ENCODE measurements around the gene CHAF1A.

CHAF1A gene

DNA sequence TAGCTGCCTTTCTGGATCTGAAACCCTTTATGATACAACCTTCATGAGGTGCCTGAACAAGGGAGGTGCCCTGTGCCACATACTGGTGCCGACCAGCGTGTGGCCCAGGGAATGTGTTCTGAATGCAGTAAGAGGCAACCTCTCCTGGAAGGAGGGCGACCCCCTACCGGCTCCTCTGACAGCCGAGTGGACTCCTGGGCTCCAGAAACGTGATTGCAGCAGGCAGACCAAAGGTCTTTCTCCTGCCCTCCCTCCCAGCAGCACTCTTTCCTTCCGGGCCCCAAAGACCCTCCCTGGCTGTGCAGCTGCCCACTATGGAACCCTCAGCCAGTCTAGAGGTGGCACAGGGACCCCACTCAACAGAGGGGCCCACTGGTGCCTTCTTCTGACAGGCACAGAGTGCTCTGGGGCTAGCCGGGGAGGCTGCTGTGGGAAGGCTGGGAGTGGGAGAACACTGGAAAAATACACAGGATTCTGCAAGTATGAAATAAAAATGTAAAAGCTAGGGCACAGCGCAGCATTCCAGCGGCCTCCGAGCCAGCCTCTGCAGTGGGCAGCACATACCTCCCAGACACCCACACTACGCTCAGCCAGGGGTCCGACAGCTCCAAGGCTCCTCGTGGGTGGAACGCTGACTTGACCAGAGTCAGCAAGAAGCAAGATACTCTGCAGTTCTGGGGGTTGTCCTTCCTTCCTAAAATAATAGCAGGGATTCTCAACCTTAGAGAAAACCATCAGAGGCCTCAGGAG, 17.0 kb upstream of the CHAF1A start:
- no peak for DNase-seq

DNA sequence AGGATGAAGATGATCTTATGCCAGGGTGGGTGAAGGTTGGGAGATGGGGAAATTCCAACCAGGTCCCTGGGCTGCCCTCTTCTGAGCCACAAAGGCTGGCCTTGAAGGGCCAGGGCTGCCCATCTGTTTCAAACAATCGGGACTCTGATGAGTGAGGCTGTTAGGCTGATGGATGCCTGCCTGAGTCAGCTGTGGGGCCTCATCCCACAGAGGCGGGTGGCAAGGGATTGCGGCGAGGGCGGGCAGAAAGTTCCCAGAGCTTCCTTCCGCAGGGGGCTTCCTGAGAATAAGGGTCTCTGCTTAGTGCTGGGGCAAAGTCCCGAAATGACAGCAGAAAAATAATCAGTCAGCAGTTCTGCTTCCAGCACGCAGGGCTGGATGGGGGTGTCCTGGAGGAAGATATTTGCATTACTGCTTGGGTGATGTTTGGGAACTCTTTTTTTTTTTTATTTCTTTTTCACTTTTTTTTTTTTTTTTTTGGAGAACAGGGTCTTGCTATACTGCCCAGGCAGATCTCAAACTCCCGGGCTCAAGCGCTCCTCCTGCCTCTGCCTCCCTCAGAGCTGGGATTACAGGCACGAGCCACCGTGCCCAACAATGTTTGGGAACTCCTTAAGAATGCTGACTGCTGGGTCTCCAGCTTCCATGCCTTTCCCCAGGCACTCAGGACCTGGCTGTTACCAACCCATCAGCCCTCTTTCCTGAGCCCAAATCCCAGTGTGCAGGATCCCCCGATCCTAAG, 16.2 kb upstream of the CHAF1A start:
- DNase-seq, result no peak

DNA sequence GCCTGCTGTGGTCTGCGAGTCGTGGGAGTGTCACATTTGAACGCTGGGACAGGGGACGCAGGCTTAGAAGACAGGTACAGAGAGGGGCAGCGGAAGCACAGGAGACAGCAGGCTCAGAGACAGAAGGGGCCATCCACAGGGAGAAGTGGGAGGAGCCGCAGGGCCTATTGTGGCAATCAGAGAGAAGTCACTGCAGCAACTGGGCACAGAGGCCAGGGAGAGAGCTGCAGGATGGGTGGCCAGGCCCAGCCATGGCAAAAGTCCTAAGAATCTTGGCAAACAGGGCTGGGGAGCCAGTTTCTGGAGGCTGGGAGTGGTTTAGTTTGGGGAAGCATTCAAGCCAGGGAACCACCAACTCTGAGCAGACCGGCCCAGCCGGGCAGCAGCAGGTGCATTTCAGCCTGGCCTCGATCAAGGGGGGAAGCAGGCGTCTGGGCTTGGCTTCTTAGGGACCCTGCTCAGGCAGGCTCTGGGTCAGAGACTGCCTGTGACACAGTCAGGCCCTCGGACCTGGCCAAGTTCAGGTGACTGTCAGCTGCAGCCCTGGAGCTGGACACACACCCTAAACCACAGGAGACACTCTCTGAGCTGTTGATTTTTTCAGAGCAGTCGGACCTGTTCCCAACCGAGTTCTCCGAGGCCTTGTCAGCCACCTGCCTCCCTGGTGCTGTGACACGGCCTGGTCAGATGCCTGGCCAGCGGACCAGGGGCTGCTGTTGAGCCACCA, 13.9 kb upstream of the CHAF1A start:
- no peak for DNase-seq

DNA sequence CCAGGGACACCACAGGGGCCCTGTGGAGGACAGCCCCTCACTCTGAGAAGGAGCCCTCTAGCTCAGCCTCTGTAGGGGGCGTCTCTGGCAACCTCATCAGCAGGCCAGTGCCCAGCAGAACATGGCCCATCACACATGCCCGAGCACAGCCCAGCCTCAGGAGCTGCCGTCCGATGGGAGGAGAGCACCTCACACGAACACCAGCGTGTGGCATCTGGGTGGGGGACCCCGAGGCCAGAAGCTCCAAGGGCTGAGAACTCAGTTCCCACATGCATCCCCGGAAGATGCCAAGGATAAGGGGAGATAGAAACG, 13.4 kb upstream of the CHAF1A start:
- DNase-seq, result no peak

DNA sequence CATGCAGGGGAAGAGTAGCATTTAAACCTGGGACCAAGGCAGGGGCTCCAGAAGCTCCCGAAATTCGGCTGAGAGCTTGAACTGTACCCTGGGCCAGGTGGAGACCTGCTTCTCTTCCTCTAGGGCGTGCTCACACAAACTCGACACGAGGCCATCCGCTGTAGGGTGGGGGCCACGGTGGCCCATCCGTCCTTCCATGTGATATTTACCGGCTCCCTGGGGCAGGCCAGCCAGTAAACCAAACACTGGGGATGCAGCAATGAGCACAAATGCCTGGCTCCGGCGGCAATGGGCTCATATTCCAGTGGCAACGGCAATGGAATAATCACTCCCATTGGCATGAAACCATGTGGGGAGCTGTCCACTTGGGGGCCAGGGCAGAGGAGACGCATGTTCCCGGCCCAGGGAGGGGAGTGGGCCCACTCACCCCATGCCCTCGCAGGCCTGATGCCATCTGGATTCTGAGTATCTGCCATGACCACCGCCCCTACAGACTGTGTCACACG, 12.9 kb upstream of the CHAF1A start:
- no peak for DNase-seq

DNA sequence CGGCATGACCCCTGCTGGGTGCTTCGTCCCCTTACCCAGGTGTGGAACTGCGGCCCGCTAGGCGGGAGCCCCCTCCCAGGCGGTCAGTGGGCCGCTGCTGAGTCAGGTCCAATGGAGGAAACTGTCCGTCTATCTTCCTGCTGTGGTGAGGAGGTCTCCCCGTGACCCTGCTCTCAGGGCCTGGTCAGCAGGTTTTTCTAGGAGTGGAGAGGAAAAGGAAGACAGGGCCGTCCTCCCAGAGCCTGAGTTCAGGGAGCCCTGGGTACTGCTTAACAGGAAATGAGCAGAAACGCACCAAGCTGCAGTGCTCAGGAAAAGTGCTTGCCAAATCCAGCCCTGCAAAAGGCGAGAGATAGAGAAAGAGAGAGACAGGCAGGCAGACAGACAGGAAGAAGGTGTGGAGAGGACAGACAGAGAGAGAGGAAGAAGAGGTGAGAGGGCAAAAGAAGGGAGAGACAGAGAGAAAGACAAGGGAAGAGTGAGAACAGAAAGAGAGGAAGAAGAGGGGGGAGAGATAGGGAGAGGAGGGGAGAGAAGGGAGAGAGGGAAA, 12.3 kb upstream of the CHAF1A start:
- no peak for DNase-seq

DNA sequence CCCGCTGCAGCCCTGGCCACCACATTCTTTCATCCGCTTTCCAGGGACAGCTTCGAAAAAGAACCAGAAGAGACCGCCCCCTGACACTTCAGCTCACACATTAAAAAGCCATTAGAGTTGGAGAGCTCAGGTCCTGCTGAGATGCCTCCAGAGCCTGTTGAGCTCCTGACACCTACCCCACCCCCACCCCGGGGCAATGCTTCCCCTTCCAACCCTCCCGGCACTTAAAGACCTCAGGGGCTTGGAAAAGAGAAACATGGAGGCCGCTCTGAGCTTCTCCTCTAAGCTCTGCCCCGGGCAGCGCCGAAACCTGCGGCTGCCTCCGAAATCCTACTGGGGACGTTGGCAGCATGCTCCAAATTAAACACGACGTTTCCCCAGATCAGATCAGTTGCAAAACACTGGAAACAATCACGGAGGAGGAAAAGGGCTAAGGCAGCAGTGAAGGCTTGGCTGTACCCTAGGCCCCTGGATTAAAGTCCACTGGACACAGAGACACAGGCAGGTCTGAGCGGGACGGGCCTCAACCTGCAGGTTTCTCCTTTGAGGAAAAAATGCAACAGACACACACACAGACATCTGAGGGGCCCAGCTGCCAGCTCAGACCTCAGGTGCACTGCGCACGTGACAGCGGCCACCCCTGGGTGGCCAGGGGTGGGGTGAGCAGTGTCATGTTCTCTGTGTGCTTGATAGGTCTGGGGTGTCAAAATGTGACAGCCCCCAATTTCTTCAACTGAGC, 11.7 kb upstream of the CHAF1A start:
- no peak for DNase-seq

DNA sequence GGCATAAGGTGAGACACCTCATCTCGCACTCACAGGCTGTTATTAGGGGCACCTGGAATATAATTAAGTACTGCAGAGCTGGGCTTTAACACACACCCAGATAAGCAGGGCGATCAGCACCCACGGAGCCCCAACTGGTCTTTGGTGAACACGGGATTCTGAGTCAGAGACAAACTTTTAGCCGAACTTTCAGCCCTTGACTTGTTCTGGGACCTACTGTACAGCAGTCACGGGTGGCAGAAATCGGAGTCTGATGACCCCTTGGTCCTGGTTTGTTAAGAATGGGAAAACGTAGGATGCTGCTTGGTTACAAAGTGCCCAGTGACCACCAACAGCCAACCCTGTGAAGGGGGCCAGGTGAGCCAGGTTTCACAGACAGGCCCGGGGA, 11.1 kb upstream of the CHAF1A start:
- DNase-seq, result no peak

DNA sequence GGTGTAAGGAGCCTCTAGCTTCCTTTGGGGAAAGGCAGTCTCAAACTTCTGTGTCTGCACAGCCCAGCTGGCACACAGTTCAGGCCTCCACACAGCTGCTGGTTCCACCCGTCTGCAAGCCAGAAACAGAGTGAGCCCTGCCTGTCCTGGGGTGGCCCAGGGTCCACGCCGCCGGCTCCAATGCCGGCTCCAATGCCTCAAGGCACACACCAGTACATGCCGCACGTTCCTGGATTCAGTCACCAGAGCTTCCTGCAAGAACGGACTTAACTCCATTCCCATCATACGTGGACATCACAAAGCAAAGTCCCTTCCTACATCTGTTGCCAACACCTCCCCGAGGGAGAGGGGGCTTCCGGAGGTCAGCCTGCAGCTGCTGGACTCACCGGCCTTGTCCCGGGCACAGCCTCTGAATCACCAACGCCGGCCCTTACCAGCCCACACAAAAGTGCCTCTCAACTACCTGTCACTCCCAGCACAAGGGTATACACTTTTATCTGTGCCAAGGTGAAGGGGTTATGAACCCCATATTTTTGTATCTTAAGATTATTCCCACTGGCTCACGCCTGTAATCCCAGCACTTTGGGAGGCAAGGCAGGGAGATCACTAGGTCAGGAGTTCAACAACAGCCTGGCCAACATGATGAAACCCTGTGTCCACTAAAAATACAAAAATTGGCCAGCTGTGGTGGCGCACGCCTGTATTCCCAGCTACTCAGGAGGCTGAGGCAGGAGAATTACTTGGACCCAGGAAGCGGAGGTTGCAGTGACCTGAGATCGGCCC, 10.5 kb upstream of the CHAF1A start:
- DNase-seq, result no peak

DNA sequence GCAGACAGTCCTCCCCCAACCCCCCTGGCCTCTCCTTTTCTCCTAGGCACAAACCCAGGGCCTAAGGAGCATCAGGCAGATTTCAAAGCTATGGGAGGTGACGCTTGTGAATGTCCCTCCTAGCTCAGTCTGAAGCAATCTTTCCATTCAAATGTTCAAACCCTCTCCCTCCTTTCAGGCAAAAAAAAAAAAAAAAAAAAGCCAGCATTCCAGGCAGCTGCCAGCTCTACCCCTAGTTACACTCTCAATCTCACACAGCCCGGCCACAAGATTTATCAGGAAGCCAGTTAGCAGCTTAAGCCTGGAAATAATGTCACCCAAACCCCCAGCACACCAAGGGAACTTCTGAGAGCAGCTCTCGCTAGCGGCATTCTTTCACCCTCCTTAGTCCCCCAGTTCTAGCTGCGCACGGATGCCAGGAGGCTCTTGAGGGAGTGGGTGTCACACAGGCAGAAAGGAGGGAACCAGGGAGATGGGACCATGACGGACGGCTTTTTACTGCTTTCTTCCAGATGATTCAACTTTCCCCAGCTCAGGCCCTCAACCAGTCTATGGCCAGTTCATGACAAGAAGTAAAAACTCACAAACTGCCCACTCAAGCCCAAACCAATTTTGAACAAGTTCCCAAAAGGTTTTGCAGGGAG, 8.4 kb upstream of the CHAF1A start:
- DNase-seq, result no peak

DNA sequence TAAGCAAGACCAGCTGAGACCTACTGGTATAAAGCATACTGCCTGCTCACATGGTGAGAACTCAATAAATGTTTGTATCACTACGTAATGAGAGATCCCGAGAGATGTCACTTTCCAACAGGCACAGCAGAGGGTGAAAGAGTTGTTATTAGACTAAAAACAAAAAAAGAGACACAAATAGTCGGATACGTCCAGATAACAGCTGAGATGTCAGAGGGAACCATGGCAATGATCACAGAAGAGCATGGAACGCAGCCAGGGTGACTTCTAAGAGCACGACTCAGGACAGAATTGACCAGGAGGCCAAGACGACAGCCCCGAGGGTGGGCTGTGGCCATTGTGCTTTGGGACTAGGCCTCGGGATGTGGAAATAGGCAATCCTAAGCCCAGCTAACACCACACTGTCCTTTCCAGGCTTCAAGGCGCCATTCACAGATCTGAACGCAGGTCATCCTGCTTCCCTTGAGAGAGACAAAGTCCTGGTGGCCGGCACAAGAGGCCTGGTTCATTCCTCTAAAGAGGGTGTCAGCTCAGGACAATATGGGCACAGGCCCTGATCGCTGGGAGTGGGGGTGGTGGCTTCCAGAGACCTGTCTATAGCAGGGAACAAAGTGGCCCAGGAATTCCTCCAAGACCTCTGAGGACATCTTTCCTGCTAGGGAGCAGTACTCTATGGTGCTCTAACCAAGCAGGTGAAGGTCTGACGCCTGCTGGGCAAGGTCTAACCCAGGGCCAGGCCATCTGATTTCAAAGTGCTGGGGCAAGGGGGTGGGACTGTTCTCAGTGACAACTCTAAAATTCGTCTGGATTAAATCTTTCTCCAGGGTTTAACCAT, 5.3 kb upstream of the CHAF1A start:
- no peak for DNase-seq

DNA sequence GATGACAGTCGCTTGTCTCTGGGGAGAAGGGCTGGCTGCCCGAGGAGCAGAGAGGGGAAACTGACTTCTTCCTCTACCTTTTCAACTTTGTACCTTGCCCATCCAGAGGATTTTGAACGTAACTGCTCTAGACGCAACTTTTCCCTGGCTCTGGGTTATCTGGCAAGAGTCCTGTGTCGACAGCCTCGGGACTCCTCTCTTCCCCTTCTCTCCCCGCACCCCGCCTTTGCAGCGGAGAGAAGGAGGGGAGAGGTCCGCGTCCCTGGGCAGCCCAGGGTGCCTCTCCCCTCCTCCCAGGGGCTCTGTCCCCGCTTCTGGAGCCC, 2.7 kb upstream of the CHAF1A start:
- DNase-seq, result peak; percentile 13

DNA sequence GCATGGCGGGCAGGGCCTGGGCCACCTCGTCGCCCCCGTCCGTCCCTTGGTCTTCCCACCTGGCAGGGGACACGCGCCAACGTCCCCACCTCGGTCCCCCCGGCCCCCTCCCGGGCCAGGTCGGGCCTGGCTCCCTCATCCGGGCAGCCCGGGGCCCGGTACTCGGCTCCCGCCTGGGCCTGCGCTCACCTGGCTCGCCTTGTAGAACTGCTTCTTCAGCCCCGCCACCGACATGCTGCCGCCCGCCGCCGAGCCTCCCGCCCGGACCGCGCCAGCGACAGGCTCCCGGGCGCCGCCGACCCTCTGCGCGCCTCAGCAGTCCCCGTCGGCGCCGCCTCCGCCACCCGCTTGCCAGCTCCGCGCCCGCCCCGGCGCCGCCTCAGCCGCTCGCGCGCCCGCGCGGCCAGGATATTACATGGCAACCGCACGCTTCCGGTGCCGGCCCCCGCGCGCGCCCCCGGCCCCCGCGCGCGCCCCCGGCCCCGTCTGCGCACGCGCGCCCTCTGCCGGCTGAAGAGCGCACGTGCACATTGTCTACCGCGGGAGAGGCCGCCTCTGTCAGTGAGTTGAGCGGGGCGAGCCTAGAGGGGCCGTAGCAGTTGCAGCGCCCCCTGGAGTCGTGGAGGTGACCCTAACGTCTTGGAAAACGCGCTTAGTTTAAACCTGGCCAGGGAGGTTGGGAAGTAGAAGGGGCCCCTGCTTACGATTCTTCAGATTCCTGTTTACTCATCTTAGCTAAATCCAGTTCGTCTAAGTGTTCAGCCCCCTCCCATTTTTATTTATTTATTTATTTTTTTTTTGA, 2.1 kb upstream of the CHAF1A start, which contains the start of gene SH3GL1:
SH3GL1 (minus strand) TSS at position 413 of the 802 bp plus-strand sequence; CDS start at position 234, 179 bp downstream.
- DNase-seq, result peak; percentile 92

DNA sequence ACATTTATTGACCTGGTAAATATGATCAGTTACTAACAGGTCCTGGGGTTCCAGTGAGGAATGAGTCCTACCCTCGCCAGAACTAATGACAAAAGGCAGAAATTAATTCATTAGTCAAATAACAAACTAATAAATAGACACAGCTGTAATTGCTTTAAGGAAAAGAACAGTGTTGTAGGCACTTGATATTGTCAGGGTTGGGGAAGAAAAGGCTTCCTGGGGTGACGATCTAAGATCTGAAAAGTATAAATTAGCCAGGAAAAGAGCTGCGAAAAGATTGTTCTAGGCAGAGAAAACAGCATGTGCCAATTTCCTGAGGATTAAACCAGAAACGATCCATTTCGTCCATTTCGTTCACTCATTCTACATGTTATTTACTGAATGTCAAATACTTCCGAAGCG, 670 bp upstream of the CHAF1A start:
- DNase-seq, result no peak

DNA sequence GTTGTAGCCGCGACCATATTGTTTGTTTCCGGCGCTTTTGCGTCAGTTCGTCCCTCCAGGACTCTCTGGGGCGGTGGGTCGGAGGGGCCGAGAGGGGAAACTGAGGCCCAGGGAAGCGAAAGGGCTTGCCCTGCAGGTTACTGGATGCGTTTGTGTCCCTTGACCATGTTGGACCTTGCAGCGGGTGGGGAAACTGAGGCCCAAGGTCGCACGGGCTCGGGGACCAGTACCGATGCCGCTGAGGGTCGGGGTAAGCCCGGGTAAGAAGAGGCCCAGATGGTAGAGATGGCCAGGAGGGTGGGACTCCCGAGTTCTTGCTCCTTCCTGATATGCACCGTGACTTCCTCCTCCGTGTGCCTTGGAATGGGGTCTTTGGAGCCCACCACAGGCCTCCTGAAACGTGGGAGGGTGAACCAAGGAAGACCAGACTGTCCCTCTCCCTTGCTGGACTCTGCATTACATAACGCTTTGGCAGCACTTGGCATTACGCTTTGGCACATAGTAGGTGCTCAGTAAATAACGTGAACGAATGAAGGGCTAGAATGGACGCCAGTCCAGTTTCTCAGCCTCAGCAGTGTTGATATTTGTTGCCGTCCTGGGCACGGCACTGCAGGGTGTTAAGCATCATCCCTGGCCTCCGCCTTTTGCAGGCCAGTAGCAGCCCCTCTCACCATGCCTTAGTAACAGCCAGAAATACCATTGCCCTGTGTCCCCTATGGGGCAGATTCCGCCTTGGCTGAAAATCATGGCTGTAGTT, 743 bp downstream of the CHAF1A start:
- DNase-seq, result no peak

DNA sequence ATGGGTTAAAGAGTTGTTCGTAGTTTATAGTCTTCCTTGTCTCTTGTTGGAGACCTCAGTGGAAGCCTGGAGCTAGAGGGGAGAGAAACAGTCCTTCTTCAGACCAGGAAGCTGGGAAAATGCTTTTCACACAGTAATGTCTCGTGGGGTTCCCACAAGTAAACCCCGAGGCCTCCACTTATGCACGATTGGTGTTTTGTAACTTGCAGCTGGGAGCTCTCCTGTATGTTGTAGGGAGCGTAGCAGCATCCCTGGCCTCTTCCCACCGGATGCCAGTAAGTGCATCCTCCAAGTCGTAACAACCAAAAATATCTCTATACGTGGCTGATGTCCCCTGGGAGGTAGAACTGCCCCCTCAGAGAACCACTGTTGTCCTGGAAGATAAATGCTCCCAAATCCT, 3.5 kb downstream of the CHAF1A start:
- DNase-seq, result no peak

DNA sequence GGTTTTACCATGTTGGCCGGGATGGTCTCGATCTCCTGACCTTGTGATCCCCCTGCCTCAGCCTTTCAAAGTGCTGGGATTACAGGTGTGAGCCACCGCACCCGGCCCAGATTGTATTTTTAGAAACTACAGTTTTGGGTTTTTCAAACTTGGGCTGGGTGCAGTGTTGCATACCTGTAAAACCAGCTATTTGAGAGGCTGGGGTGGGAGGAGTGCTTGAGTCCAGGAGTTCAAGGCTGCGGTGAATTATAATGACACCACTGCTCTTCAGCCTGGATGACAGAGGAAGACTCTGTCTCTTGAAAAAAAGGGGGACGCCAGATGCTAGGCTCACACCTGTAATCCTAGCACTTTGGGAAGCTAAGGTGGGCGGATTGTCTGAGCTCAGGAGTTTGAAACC, 4.2 kb downstream of the CHAF1A start:
- DNase-seq, result no peak

DNA sequence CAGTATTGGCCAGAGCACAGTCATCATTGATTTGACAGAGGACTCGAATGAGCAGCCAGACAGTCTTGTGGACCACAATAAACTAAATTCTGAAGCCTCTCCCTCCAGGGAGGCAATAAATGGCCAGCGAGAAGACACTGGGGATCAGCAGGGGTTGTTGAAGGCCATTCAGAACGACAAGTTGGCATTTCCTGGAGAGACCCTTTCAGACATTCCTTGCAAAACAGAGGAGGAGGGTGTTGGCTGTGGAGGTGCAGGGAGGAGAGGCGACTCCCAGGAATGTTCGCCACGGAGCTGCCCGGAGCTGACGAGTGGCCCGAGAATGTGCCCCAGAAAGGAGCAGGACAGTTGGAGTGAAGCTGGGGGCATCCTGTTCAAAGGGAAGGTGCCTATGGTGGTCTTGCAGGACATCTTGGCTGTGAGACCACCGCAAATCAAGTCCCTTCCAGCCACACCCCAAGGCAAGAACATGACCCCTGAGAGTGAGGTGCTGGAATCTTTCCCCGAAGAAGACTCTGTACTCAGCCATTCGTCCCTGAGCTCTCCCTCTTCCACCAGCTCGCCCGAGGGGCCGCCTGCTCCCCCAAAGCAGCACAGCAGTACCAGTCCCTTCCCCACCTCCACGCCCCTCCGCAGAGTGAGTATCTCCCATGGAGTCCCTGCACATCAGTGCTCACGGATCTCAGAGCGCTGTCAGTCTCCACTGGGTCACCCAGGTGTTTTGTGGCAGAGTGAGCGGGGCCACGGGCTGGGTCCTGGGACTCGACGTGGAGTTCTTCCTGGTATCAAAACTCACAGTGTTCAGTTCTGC, 6.9 kb downstream of the CHAF1A start:
- no peak for DNase-seq

All from CD4-positive, alpha-beta T cell treated with Interleukin-6 for 4 hours (primary cell).